Colon (tissue), 2 donors: ENCODE data around the gene ZMYND11.
"Not testable (repeated sequence)": the region's sequence is repeated elsewhere in the genome, so short reads cannot be mapped to it uniquely, and the experiment has no call there.

Experiments used
- FAIRE-seq: peaks from 2 replicates; lab custom pipeline; 2012; peaks lifted over from hg19 to GRCh38; lab: Jason Lieb, UNC
- donor health status: control.
- donor health status: control.

The ZMYND11 gene

GRCh38 chr10:251982-252582 lies 116.8 kb downstream of the ZMYND11 start:
- FAIRE-seq, result no peak

GRCh38 chr10:260819-261429 lies 125.7 kb downstream of the ZMYND11 start:
- no peak for FAIRE-seq

- not testable (repeated sequence) for FAIRE-seq
These were observed 129.2 kb downstream of the ZMYND11 start for GRCh38 chr10:264160-265073.

GRCh38 chr10:265074-265440 lies 129.8 kb downstream of the ZMYND11 start:
- not testable (repeated sequence) for FAIRE-seq

GRCh38 chr10:265816-266588 lies 130.7 kb downstream of the ZMYND11 start:
- FAIRE-seq, result not testable (repeated sequence)

- no peak for FAIRE-seq
These were observed 131.7 kb downstream of the ZMYND11 start for GRCh38 chr10:266974-267425.

GRCh38 chr10:267705-268104 lies 132.4 kb downstream of the ZMYND11 start:
- no peak for FAIRE-seq

GRCh38 chr10:269440-270074 lies 134.3 kb downstream of the ZMYND11 start:
- no peak for FAIRE-seq

- no peak for FAIRE-seq
These were observed 135.9 kb downstream of the ZMYND11 start for GRCh38 chr10:271201-271600.

- FAIRE-seq, result no peak
These were observed 136.5 kb downstream of the ZMYND11 start for GRCh38 chr10:271722-272121.

- no peak for FAIRE-seq
These were observed 137.8 kb downstream of the ZMYND11 start for GRCh38 chr10:273088-273487.

GRCh38 chr10:274866-275265 lies 139.6 kb downstream of the ZMYND11 start:
- no peak for FAIRE-seq

- no peak for FAIRE-seq
These were observed 140.4 kb downstream of the ZMYND11 start for GRCh38 chr10:275680-276079.

GRCh38 chr10:277963-278362 lies 142.7 kb downstream of the ZMYND11 start:
- FAIRE-seq, result no peak

- no peak for FAIRE-seq
These were observed 143.5 kb downstream of the ZMYND11 start for GRCh38 chr10:278707-279106.

GRCh38 chr10:279232-279631 lies 144.0 kb downstream of the ZMYND11 start:
- no peak for FAIRE-seq

- FAIRE-seq, result no peak
These were observed 144.4 kb downstream of the ZMYND11 start for GRCh38 chr10:279655-280054.

- no peak for FAIRE-seq
These were observed 147.3 kb downstream of the ZMYND11 start for GRCh38 chr10:282294-283139.

- no peak for FAIRE-seq
These were observed 147.9 kb downstream of the ZMYND11 start for GRCh38 chr10:283140-283479.

GRCh38 chr10:283916-284356 lies 148.7 kb downstream of the ZMYND11 start:
- FAIRE-seq, result no peak

GRCh38 chr10:285216-285615 lies 150.0 kb downstream of the ZMYND11 start:
- no peak for FAIRE-seq
